NCI-H446 treated with DMSO at 0.1 percent for 48 hours (cell line): ENCODE data around the gene DENND1A.
"Not testable (repeated sequence)": the region's sequence is repeated elsewhere in the genome, so short reads cannot be mapped to it uniquely, and the experiment has no call there.

Source experiments
- DNase-seq: peaks from one replicate; lab custom pipeline; 2025; lab: John Stamatoyannopoulos, UW

DENND1A gene

GRCh38 chr9:123923377-123923776, 6.5 kb downstream of the DENND1A start:
- DNase-seq = no peak

DNA sequence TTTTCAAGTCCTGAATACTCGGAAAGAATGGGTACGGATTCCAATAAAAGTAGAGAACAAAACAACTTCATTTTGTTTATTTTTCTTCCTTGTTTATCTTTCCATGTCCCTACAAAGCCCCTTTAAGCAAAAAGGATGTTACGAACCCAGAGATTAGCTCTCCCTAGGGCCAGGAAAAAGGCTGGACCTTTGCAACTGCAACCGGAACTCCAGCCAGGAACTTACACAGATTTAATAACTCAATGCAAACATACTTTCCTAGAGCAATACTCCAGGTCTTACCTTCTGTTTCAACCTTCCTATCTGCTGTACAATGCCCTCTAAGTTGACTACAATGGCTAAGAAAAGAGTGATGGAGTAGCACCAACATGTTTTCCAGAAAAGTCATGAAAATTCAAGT, 7.0 kb downstream of the DENND1A start:
- DNase-seq = no peak

GRCh38 chr9:123922431-123922830, 7.5 kb downstream of the DENND1A start:
- DNase-seq = no peak

DNA sequence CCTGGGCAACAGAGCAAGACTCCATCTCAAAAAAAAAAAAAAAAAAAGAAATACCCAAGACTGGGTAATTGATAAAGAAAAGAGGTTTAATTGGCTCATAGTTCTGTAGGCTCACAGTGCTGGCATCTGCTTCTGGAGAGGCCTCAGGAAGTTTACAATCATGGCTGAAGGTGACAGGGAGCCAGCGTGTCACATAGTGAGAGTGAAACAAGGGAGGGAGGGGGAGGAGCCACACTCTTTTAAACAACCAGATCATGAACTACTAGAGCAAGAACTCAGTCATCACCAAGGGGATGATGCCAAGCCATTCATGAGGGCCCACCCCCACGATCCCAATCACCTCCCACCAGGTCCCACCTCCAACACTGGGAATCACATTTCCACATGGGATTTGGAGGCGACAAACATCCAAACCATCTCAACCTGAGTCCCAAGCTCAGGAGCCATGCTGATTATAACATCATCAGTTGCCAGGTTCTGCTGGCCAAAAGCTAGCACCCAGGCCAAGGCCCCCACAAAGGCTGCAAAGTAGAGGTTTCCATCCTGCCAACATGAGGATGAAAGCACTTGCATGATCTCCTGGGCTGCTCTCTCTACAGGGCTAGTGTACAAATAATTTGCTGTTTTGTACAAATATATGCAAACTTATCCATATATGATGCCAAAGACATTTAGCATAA, 15.3 kb downstream of the DENND1A start:
- DNase-seq = no peak

GRCh38 chr9:123912167-123912897, 17.6 kb downstream of the DENND1A start:
- no peak for DNase-seq

DNA sequence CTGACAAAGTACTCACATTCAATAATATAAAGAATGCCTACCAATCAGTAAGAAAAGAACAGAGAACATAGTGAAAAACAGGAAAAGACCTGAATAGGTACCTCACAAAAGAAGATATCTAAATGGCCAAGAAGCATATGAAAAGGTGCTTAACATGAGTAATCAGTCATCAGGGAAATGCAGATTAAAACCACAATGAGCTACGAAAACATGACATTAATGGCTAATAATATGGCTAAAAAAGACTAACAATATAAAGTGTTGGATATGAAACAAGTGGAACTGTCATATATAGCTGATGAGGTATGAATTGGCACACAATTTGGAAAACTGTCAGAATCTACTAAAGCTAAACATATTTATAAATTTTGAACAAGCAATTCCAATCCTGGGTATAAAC, 18.9 kb downstream of the DENND1A start:
- DNase-seq = no peak

DNA sequence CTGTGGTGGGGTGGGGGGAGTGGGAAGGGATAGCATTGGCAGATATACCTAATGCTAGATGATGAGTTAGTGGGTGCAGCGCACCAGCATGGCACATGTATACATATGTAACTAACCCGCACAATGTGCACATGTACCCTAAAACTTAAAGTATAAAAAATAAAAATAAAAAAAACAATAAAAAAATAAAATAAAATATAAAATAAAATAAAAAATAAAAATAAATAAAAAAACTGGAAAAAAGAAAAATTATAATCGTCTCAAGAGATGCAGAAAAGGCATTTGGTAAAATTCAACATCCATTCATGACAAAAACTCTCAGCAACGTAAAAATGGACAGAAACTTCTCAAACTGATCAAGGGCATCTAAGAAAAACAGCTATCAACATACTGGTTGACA, 20.7 kb downstream of the DENND1A start:
- not testable (repeated sequence) for DNase-seq

DNA sequence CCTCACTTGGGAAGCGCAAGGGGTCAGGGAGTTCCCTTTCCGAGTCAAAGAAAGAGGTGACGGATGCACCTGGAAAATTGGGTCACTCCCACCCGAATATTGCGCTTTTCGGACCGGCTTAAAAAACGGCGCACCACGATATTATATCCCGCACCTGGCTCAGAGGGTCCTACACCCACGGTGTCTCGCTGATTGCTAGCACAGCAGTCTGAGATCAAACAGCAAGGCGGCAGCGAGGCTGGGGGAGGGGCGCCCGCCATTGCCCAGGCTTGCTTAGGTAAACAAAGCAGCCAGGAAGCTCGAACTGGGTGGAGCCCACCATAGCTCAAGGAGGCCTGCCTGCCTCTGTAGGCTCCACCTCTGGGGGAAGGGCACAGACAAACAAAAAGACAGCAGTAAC, 26.4 kb downstream of the DENND1A start:
- DNase-seq = not testable (repeated sequence)

GRCh38 chr9:123894822-123895221, 35.1 kb downstream of the DENND1A start:
- no peak for DNase-seq

DNA sequence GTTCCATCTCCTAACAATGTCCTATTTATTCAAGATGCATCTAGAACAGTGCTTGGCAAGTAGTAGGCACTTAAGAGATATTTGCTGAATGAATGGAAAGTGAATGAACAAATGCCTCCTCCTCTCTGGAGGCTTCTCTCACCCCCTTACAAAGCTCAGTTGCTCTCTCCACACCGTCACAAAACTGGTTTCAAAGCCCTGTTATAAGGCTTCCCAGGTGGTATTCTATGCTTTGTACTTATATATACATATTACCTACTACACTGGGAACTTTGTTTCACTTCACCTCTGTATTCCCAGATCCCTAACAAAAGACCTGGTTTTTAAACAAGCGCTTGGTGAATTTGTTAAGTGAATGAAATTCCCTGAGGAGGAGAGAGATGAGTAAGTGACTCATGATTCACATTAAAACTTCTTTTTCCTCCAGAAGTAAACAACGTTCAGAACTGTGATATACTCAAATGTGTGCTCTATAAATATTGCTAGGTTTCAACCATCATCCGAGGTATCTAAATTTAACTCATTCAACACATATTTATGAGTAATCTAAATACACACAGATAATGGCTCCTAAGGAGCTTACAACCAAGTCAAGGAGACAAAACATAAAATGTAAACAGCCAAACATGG, 36.0 kb downstream of the DENND1A start:
- DNase-seq = no peak

GRCh38 chr9:123893115-123893514, 36.8 kb downstream of the DENND1A start:
- DNase-seq = no peak

DNA sequence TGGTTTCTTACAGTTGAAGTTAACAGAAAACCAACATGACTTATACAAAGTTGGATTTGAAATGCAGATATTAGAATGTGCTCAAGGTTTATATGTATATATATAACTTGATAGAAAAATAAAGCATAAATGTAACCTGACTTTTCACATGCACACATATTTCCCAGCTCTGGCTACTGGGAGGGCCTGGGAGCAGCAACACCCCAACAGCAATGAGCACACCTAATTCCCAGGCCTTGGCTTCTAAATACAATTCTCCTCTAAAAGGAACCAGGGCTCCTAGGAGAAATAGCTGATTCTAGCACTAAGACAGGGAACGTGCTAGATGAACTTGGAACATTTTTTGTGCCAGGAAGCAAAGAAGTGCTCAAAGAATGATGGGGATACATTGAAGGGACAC, 42.1 kb downstream of the DENND1A start:
- no peak for DNase-seq

DNA sequence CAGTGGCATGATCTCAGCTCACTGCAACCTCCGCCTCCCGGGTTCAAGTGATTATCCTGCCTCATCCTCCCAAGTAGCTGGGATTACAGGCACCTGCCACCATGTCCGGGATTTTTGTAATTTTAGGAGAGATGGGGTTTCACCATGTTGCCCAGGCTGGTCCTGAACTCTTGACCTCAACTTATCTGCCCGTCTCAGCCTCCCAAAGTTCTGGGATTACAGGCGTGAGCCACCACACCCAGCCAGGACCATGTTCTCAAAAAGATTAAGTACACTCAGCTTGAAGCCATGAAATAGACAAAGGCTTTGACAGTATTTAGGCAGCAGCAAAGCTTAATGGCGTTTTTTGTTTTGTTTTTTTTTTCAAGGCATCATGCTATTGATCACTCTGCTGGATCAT, 44.1 kb downstream of the DENND1A start:
- not testable (repeated sequence) for DNase-seq

- no peak for DNase-seq
Measured at GRCh38 chr9:123883634-123884033, 46.3 kb downstream of the DENND1A start.

DNA sequence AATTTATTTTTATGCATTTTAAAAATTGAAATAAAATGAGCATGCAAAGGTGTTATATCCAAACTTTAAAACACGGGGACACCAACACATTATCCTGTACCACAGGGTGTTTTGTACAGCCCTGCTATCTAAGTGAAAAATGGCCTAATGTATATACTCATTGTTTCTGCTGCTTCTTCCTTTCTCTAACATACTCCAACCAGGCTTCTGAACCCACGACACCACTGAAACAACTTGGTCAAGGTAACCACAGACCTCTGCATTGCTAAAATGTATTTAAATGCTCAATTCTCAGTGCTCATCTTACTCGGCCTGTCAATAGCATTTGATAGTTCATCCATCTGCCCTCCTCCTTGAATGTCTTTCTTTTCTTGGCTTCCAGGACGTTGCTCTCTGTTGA, 48.3 kb downstream of the DENND1A start:
- no peak for DNase-seq

GRCh38 chr9:123880420-123880819, 49.5 kb downstream of the DENND1A start:
- DNase-seq = no peak

- no peak for DNase-seq
Measured at GRCh38 chr9:123876750-123877149, 53.2 kb downstream of the DENND1A start.

DNA sequence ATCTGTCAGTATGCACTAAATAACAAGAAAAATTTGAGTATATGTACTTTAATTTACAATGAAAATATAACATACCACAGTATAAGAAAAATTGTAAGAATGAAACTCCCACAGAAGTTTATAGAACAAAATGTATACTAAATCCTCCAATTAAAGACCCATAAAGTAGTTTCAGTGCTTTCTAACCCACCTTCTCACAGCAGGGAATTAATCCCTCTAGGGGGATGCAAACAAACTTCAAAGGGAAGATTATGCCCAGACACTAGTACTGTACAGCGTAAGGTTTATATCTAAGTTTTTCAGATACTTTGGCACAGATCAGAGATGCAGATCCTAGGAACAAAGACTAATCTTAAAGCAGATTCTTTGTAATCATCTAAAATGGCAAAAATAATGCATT, 57.2 kb downstream of the DENND1A start:
- no peak for DNase-seq

GRCh38 chr9:123871781-123872180, 58.1 kb downstream of the DENND1A start:
- no peak for DNase-seq

- no peak for DNase-seq
Measured at GRCh38 chr9:123868002-123868401, 61.9 kb downstream of the DENND1A start.

- no peak for DNase-seq
Measured at GRCh38 chr9:123867034-123867433, 62.9 kb downstream of the DENND1A start.

- no peak for DNase-seq
Measured at GRCh38 chr9:123866497-123866896, 63.4 kb downstream of the DENND1A start.
